H1 (cell line): ENCODE results near the gene ZNG1F. TPM values are rescaled to one million over a fixed set of nuclear protein-coding genes. Genes with fewer than 3 reads are reported as not detected.

Experiments used
- microRNA-seq, 2 experiments: library from miRNA; unstranded; fragments of <30 nt; microRNA quantifications; one replicate each; pipeline versions ENCODE4 to v1.2.0, GENCODE V29; 2016 to 2020; ENCODE audit warnings: borderline microRNAs expressed in 2 of 2, borderline number of aligned reads in 2 of 2, borderline replicate concordance in 1 of 2
- polyA plus RNA-seq, 7 experiments: library from polyadenylated mRNA; depleted of rRNA in 3 of 7; stranded (reverse) in 5 of 7; unstranded in 2 of 7; fragments of >200 nt in 5 of 7; fragments of 200-250 nt in 2 of 7; gene quantifications; 1 replicate in 5 of 7; 2 replicates in 1 of 7; 4 replicates in 1 of 7; pipeline versions ENCODE4 v1.2.1 to v1.2.3, GENCODE V29; 2011 to 2013; ENCODE audit warnings: missing spikeins in 2 of 7, mixed read lengths in 2 of 7
- small RNA-seq: library from polyadenylated mRNA; stranded (forward); fragments of <200 nt; extraction: miRNeasy Mini kit (QIAGEN cat#:217004); gene quantifications from one replicate; pipeline ENCODE3, GENCODE V24; 2013; ENCODE audit not compliant: insufficient read depth
- total RNA-seq: library from RNA; stranded (reverse); fragmentation: NEBNext Ultra II Directional; extraction: Animal tissue kit (Norgen Biotek cat#: 25700); gene quantifications from 2 replicates; pipeline ENCODE4 v1.2.1, GENCODE V29; 2021

Gene ZNG1F
- total and polyA plus RNA-seq, 2 of the 8 experiments (the other 6 are each of a cell fraction or from before 2014, with no cell fraction given), result 4.3 to 4.8 TPM

Small RNAs within 50 kb of the gene (microRNA-seq; reads per million reads assigned to microRNA genes)
- 0 reads per million in 2 experiments for gene MIR4477A

Small RNAs within 50 kb of the gene (small RNA-seq; reads per million reads assigned to genes)
- gene MIR4477A (not detected), gene RNA5SP530 (not detected)

Other genes with a start within 250 kb of the ZNG1F start
- gene FOXD4L6, start 60.6 kb downstream of the ZNG1F start, total RNA-seq, result 0.13 TPM in 1 of 2 replicates, not detected in the other
- gene FOXD4L6, start 60.6 kb downstream of the ZNG1F start, polyA plus RNA-seq (2011; rRNA removed), result not detected in 2 replicates